ENCODE results near the gene FNDC10.

The FNDC10 gene

GRCh38 chr1:1615256-1616044 is 15.5 kb upstream of the FNDC10 start, which contains the start of gene MIB2:
Gene MIB2, plus strand, starts transcription at chr1:1615500. Its CDS starts 7,953 bp downstream, at chr1:1623453.
- DNase-seq = peak; percentile 96

GRCh38 chr1:1614954-1615255 is 15.0 kb upstream of the FNDC10 start:
- no peak for DNase-seq

GRCh38 chr1:1614204-1614953 is 14.4 kb upstream of the FNDC10 start:
- peak; percentile 33 for DNase-seq

- DNase-seq = peak; percentile 10
These were observed 13.7 kb upstream of the FNDC10 start for GRCh38 chr1:1613509-1614082.

- peak; percentile 2 for DNase-seq
These were observed 12.1 kb upstream of the FNDC10 start for GRCh38 chr1:1612104-1612400.

GRCh38 chr1:1610796-1611195 is 10.9 kb upstream of the FNDC10 start:
- DNase-seq = no peak

- no peak for DNase-seq
These were observed 10.0 kb upstream of the FNDC10 start for GRCh38 chr1:1609822-1610485.

GRCh38 chr1:1606232-1606631 is 6.3 kb upstream of the FNDC10 start:
- no peak for DNase-seq

- DNase-seq = no peak
These were observed 5.8 kb upstream of the FNDC10 start for GRCh38 chr1:1605724-1606123.

- DNase-seq = no peak
These were observed 5.2 kb upstream of the FNDC10 start for GRCh38 chr1:1605034-1605591.

- DNase-seq = no peak
These were observed 4.6 kb upstream of the FNDC10 start for GRCh38 chr1:1604374-1605033.

- DNase-seq = no peak
These were observed 3.9 kb upstream of the FNDC10 start for GRCh38 chr1:1603671-1604373.

GRCh38 chr1:1602968-1603506 is 3.1 kb upstream of the FNDC10 start:
- DNase-seq = no peak

- DNase-seq = no peak
These were observed 2.5 kb upstream of the FNDC10 start for GRCh38 chr1:1602304-1602967.

- no peak for DNase-seq
These were observed 1.8 kb upstream of the FNDC10 start for GRCh38 chr1:1601564-1602303.

- no peak for DNase-seq
These were observed 1.1 kb upstream of the FNDC10 start for GRCh38 chr1:1600861-1601563.

GRCh38 chr1:1599030-1599934 is 653 bp downstream of the FNDC10 start:
- no peak for DNase-seq

- DNase-seq = no peak
These were observed 1.3 kb downstream of the FNDC10 start for GRCh38 chr1:1598720-1599029.
